HG03460 (cell line): ENCODE measurements around the gene TMEM43.

ENCODE experiments used
- ATAC-seq: cut with Tn5 transposase; IDR thresholded peaks from one replicate; pipeline ENCODE4 v1.9.1; 2021; ENCODE audit not compliant: unreplicated experiment

TMEM43 gene

GRCh38 chr3:14121859-14122258, 3.0 kb upstream of the TMEM43 start:
- ATAC-seq, result no peak

- no peak for ATAC-seq
Measured at GRCh38 chr3:14122301-14122700, 2.6 kb upstream of the TMEM43 start.

GRCh38 chr3:14123308-14124222, 1.3 kb upstream of the TMEM43 start:
- no peak for ATAC-seq

- ATAC-seq, result peak; percentile 50
Measured at GRCh38 chr3:14124223-14124614, 633 bp upstream of the TMEM43 start.

- ATAC-seq, result peak; percentile 28
Measured at GRCh38 chr3:14125193-14126016, 553 bp downstream of the TMEM43 start.

- ATAC-seq, result no peak
Measured at GRCh38 chr3:14126017-14126886, 1.4 kb downstream of the TMEM43 start.

GRCh38 chr3:14126887-14127505, 2.1 kb downstream of the TMEM43 start:
- ATAC-seq, result no peak

GRCh38 chr3:14127516-14128161, 2.8 kb downstream of the TMEM43 start:
- ATAC-seq, result no peak

- no peak for ATAC-seq
Measured at GRCh38 chr3:14128724-14129123, 3.9 kb downstream of the TMEM43 start.

- ATAC-seq, result no peak
Measured at GRCh38 chr3:14129296-14129695, 4.4 kb downstream of the TMEM43 start.

GRCh38 chr3:14130230-14130629, 5.4 kb downstream of the TMEM43 start:
- ATAC-seq, result no peak

GRCh38 chr3:14130707-14131106, 5.9 kb downstream of the TMEM43 start:
- no peak for ATAC-seq

GRCh38 chr3:14131134-14131533, 6.3 kb downstream of the TMEM43 start:
- ATAC-seq, result no peak

- no peak for ATAC-seq
Measured at GRCh38 chr3:14132120-14132519, 7.3 kb downstream of the TMEM43 start.

GRCh38 chr3:14132689-14133088, 7.8 kb downstream of the TMEM43 start:
- no peak for ATAC-seq

GRCh38 chr3:14133188-14133800, 8.4 kb downstream of the TMEM43 start:
- no peak for ATAC-seq

- no peak for ATAC-seq
Measured at GRCh38 chr3:14133876-14134275, 9.0 kb downstream of the TMEM43 start.

- ATAC-seq, result no peak
Measured at GRCh38 chr3:14134291-14134690, 9.4 kb downstream of the TMEM43 start.

- no peak for ATAC-seq
Measured at GRCh38 chr3:14135581-14135980, 10.7 kb downstream of the TMEM43 start.

- ATAC-seq, result no peak
Measured at GRCh38 chr3:14137004-14137403, 12.2 kb downstream of the TMEM43 start.
